HG02642 (cell line): ENCODE measurements around the gene RGS17.
"Not testable (repeated sequence)": the region's sequence is repeated elsewhere in the genome, so short reads cannot be mapped to it uniquely, and the experiment has no call there.

Experiments
- ATAC-seq: cut with Tn5 transposase; IDR thresholded peaks from one replicate; pipeline ENCODE4 v1.9.1; 2021; ENCODE audit warnings: mild to moderate bottlenecking; ENCODE audit not compliant: unreplicated experiment, poor library complexity

Gene RGS17, protein sequence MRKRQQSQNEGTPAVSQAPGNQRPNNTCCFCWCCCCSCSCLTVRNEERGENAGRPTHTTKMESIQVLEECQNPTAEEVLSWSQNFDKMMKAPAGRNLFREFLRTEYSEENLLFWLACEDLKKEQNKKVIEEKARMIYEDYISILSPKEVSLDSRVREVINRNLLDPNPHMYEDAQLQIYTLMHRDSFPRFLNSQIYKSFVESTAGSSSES

DNA sequence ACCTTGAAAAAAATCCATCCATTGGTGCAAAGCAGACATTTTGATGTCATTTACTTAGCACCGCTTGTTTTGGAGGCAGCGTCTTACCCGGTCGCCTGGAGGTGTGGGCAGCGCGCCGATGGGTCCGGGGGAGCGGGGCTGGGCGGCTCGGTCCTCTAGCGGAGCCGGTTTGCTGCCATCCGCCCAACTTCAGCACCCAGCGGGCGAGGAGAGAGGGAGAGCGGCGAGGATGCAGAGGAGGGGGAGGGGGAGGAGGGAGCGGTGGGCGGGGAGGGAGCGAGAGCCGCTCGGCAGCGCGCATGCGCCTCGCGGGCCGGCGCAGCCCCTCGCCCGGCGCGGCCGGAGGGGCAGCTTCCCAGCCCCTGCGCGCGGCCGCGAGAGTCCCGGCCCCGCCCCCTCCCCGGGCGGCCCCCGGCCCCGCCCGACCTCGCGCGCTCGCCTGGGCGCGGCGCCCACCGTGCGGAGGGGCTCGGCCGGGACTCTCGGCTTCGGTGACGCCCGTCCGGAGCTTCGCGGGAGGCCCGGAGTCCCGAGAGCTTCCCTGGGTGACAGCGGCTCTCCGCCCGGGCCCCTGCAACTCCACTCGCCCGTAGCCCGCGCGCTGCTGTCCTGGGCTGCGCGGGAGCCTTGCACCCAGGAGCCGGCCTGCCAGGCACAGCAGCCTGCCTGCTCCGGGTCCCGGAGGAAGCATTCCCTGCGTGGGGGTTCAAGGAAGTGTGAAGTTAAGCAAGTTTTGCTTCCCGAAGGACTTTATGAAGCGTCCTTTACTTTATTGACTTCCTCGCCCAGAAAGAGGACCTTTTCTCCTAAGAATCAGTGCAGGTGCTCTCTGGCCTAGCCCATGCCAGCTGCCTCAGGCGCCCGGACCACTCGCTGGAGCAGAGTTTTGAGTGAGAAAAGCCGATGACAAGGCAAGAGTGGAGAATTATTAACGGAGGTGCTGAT lies at the start of gene RGS17:
Gene RGS17 (minus strand): TSS at position 246 of the 945 bp plus-strand sequence. CDS start 87,264 bp downstream, outside the sequence.
- ATAC-seq = peak; percentile 66

DNA sequence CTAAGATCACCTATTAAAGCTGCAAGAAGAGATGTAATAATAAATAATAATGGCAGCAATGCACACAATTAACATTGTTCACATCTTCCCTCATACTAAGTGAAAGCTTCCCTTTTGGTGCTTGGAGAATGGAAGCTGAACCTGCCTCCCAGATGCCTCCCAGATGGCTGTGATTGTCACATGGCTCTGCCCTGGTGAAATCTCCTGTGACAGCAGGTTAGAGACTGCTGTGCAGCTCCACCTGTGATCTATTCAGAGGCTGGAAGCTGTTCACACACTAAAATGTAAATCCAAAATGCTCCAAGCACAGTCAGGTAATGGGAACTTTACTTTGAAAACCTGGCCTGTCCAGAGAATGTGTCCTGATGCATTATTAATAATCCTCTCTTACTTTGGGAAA lies 41.7 kb upstream of the RGS17 start:
- ATAC-seq = no peak

DNA sequence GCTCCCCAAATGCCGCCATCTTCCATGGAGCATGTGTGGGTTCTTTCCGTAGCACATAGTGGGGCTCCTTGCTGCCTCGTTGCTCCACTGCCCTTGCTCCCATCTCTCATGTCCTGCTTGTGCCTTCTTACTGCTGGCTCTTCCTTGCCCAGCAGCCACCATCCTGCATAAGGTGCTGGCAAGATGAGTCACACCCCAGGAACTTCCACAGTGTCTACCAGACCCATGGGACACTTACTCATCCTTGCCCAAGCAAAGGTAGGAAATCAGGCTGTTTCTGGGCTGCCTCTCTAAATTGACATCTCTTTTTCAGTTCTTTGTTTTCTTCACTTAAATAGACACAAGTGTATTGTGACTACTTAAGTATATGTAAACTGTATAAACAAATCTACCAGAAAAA lies 39.4 kb upstream of the RGS17 start:
- no peak for ATAC-seq

DNA sequence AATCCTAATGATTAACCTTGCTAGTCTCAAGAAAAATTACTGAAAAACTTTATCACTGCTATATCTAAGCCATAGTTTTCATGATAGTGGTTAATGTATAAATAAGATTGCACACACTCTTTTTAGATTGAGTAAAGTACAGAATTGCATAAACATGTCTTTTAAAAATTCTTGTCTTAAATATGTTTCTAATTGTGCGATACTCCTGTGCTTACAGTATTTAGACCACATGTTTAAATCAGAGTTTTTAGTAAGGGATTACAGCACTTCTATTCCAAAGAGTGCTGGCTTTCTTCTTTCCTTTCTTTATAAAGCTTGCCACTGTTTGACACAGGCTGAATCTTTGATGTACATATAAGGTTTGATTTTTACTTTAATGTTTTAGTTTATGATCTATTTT lies 36.8 kb upstream of the RGS17 start:
- no peak for ATAC-seq

DNA sequence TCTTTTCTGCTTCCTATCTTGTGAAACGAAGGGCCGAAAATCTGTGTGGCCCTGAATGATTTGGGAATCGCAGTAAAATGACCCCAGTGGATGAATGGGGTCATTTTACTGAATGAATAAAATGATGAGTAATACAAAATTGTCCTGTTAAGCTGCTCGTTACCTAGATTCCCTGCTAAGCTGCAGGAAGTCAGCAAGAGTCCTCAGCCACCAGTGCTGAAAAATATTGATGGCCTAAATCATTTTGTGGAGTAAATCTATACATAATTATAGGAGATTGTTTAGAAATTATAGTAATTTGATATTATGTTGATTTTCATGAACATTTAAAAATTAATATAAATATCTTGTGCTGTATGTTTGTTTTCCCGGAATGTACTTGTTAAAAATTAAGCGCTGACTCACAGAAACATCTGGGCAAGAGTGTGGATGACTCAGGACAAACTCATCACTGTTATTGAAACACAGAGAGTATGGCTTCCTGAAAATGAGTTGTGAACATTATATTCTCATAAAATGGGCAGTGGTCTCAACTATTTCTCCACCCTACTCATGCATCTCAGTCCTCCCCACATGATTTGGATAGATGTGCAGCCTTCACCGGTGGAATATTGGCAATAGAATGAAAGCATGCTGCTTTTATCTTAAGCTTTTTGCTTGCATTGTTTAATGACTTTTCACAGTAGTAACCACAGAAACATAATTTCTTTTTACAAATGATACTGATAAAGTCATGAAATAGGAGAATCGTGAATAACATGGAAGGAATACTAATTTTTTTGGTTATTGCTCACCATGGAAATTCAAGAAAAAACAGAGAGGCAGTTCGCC lies 36.2 kb upstream of the RGS17 start:
- no peak for ATAC-seq

DNA sequence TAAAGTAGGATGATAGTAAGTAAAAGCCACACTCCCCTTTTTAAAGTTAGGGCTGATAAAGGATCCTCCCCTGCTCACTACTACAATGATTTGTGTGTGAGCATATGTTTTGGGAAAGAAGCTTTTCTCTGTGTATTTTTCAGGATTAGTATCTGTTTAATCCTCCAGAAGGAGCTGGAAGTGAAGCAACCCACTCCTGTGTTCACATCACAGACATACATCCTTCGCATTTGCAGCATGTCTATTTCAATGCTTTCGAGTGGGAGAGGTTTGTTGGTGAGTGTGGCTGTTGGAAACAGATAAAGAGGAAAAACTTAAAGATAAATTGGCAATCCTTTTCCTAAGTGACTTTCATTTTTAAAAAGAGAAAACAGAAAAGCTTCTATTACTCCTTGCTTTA lies 31.6 kb upstream of the RGS17 start:
- no peak for ATAC-seq

DNA sequence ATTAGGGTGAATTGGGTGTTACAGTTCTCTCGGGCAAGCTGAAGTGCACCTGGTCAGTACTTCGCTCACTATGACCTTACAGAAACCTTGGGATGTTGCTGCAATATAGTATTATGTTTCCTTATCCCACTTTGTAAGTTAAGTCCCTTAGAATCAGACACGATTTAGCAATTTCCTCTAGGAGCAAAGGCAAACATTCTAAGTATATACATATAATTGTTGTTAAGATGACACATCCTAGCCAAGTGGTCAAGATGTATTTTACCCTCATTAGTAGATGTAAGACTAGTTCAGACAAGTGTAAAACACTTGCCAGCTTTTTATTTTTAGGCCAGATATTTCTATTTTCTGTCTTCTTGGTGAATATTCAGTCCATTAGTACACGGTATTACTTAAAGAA lies 31.1 kb upstream of the RGS17 start:
- ATAC-seq = no peak

DNA sequence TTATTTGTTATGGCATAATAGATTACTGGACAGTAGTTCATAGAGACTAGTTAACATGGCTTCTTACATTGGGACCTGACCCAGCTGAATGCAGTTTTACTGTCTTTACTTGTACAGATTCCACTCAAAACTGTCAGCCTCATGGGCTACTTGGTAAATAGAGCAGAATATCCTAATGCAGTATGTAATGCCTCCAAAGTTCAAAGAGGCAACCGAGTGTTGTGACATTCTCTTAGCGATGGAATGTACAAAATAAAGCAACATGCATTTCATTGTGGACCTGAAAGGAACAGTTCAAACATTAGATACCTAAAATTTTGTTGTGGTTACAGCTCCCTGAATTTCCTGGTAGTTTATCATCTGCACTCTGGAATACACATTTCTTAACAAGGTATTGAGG lies 29.1 kb upstream of the RGS17 start:
- no peak for ATAC-seq

DNA sequence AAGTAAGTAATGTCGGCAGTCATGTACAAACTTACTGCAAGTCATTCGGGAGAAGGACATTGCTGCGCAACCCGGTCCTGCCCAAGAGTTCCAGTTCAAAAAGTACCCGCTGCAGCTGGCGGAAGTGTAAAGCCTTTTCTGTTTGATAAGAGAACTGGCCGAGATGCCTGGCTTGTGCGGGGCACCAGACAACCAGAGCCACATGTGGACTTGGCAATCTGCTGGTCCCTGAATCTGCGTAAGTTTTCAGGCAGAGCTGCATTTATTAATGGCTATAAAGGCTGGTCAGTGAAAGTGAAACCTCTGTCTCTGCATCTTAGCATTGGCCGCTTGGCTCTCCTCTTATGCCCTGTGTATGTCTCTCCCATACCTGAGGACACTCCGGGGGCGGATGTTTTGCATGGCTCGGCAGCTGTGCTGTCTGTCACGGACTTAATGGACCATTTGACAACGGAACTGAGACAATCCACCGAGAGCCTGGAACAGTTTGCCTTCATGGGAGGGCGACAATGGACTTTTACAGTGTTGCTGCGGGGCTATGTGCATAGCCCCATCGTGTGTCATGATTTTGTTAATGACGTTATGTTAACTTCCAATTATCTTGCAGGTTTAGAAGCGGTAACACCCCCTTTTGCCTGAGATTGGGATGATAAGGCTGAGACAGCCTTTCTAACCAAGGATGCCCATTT lies 19.8 kb upstream of the RGS17 start:
- ATAC-seq = no peak

DNA sequence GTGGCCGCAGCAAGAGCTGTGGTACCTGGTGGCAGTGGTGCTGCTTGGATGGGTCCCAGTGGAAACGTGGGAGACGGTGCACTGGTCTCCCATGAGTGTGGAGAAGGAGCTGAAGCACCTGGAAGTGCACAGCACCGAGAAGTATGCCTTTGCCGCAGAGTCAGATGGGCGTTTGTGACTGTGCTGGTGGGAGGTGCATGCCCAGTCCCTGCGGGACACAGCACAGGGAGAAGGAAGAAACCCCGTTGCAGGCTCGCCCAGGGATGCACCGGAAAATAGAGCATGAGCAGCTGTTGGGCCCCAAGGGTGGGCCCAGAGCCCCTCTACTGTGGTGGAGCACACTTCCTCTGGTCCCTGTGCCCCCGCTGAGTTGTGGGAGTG lies 19.3 kb upstream of the RGS17 start:
- no peak for ATAC-seq

DNA sequence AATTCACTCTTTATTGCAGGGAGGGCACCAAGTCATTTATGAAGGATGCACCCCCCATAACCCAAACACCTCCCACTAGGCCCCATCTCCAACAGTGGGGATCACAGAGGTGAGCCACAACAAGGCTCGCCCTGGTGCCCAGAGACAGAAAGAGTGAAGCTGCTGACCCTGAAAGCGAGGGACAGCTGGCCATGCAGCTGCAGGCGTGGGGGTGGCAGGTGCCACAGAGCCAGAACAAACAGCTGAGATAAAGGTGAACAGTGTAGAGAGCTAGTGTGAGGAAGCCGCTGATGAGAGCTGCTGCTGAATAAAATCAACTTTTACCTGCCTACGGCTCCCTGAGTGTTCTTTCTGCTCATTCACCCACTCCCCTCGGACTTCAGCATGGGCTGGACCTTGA lies 18.8 kb upstream of the RGS17 start:
- no peak for ATAC-seq

DNA sequence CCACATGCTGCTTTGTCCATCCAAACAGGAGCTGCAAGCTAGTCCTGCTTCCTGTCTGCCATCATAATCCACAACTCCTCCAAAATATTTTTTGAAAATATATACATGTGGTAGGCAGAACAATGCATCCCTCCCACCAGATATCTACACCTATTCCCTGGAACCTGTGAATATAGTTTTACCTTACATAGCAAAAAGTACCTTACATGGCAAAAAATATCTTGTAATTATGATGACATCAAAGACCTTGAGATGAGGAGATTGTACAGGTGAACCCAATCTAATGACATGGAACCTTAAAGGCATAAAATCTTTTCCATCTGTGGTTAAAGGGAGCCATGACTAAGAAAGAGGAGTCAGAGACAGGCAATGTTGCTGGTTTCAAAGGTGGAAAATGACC lies 15.3 kb upstream of the RGS17 start:
- ATAC-seq = no peak

DNA sequence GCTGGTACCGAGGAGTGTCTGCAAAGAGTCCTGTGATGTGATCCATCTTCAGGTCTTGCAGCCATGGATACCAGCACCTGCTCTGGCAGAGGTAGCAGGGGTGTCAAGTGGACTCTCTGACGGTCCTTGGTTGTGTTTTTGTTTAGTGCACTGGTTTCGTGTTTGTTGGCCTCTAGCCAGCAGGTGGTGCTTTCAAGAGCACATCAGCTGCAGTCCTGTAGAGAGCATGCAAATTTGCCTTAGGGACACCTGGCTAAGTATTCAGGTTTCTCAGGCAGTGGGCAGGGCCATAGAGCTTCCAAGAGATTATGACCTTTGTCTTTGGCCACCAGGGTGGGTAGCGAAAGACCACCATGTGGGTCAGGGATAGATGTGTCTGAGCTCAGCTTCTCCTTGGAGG lies 14.5 kb upstream of the RGS17 start:
- ATAC-seq = no peak

DNA sequence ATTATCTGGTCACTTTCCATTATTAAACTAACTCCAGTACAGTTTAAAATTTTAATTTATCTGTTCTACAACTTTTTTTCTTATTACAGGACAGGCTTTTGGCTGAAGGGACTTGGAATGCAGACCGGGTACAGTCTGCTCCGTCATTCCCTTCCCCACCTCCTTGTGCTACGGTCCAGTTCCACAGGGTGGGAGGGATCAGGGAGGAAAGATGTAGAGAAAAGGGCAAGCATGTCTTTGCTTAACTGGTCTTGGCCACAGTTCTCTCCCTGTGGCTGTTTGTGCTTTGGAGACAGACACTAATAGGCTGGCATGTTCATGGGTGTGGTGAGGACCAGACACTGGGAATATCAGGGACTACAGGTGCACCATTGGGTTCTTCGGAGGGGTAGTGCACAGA lies 12.1 kb upstream of the RGS17 start:
- no peak for ATAC-seq

DNA sequence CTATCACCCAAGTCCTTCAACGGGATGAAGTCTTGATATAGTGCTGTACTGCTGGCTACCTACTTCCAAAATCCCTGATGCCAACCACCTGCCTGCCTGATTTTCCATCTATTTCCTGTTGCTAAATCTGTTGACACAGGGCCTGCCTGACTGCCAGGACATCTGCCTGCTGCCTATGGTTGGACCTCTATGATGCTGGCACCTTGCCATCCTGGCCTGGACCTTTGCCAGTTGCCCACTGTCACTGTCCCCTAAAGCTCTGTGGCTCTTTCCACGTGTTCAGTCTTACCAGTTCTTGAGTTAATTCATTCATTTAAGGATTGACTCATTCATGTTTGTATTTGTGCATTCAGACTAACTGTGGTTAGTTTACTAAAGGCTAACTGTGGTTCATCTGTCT lies 9.2 kb upstream of the RGS17 start:
- ATAC-seq = no peak

DNA sequence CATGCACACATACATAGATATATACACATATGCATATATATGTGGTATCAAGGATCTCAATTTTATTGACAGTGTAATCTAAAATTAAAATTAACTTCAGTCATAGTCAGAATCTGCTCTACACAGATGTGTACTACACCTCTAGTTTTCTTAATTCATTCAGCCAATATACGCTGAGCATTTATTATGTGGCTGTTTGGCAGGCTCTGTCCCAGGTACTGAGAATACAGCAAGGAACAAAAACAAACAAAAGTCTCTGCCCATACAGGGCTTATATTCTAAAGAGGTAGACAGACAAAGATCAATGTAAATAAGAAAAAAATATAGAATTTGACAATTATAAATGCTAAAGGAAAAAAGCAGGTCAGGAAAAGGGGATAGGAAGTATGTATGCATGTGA lies 7.8 kb upstream of the RGS17 start:
- ATAC-seq = no peak

DNA sequence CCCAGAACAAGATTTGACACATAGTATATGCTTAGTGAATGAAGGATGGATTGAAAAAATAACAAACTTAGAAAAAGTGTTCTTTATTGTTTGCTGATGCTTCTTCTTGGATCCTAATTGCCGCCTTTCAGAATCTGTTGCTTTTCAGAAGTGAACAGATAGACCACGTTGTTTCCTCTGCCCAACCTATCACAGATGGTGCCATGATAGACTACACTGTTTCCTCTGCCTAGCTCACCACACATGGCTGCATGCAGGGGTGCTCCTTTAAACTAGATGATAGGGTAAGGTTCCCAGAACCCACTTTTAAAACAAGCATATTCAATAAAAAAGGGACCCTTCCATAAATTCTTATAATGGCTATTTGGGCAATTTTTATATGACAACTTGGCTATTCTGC lies 4.6 kb upstream of the RGS17 start:
- ATAC-seq = no peak

DNA sequence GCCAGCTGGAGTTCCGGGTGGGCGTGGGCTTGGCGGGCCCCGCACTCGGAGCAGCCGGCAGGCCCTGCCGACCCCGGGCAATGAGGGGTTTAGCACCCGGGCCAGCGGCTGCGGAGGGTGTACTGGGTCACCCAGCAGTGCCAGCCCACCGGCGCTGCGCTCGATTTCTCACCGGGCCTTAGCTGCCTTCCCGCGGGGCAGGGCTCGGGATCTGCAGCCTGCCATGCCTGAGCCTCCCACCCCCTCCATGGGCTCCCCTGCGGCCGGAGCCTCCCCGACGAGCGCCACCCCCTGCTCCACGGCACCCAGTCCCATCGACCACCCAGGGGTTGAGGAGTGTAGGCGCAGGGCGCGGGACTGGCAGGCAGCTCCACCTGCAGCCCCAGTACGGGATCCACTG lies 2.6 kb upstream of the RGS17 start:
- ATAC-seq = not testable (repeated sequence)

DNA sequence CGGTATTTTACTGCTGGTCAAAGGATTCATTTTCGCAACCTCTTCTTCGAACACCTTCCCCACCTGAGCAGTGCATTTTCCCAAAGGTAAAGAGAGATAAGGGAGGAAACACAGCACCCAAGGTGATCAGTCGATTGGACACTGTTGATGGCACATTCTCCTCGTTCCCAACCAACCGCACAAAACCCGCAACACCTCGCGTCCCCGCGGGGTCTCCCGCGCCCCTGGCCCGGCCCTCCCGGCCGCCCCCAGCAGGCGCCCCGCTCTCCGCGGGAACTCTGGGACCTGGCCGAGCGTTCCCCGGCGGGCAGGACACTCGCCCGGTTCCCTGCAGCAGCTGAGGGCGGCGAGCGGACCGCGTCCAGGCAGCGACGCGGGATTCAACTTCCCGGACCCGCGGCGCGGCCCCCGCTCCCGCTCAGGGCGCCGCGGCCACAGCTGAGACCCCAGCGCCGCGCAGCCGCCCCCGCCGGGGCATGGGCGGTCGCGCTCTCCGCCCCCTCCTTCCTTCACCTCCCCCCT lies 506 bp downstream of the RGS17 start:
- peak; percentile 22 for ATAC-seq

DNA sequence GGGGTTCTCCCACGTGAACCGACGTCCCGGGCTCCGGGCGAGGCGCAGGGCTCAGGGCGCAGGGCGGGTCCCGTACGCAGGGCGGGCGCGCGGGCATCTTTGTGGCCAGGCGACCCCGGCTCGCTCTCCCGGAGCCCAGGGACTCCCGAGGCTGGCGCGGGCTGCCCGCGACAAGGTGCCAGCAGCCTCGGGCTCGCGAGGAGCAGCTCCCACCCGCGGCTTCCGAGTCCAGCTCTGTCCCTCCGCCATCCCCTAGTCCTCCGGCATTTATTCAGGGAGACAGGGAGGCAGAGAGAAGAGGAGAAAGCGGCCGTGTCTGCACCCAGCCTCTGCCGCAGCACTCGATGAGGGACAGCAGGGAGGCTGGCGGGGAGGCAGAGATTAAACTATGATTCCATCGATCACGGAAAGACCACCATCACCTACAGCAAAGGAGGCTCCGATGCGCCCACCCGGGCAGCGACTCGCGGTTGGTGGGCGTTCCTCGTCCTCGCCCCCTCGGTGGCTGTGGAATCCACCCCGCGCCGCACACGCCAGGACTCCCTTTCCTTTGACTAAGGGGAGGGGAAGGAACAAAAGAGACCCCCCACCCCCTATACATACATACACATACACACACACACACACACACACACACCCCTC lies 1.1 kb downstream of the RGS17 start:
- peak; percentile 26 for ATAC-seq
